ENCODE measurements around the gene WDR86. TPM values are rescaled to one million over a fixed set of nuclear protein-coding genes. Genes with fewer than 3 reads are reported as not detected.

The WDR86 gene
- total RNA-seq, 6 donors from 2014 or later = 1.1 to 17.4 (median 3.9) TPM

DNA sequence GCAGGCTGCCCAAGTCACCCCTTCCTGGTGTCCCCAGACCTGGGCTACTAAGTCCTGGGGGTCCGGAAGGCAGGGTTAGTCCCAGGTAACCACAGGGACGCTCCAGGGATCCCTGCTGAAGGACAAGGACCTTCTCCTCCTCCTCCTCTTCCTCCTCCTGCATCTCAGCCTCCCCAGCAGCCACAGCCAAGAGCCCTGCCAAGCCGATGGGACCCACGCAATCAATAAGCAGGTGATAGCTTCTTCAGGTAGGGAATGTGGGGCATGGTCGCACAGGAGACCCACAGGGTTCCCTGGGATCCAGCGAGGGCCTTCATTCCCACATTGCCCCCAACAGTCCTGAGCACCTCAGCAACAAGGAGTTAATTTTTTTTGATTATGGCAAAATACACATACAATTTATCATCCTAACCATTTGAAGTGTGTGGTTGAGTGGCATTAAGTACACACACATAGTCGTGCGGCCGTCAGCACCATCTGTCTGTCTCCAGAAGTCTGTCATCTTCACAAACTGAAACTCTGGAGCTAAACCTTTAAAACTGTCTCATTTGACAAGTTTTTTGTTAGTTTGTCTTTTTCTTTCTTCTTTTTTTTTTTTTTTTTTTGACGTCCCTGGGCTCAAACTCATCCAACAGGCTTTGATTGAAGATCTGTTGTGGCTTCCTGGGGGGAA lies 18.0 kb upstream of the WDR86 start:
- Histone ChIP-seq H3K27ac (peak overlapping the region; percentile 51 to 64 (median 60)), H3K9me3 (no peaks in the 10 kb centered on the region), H3K4me3 (no peak overlapping the region), H3K4me1 (peaks cover 22 to 45% (median 34%) of the 10 kb centered on the region in 4 donors), H3K27me3 (no peaks in the 10 kb centered on the region), H3K36me3 (no peaks in the 10 kb centered on the region)
- DNase-seq (no peak), ATAC-seq (ENCODE audit: low FRiP score in 2 of 2) (no peak)
- 59 to 61% methylated on average over 9 of the region's 10 CpGs for WGBS, 2 donors
- TF ChIP-seq POLR2AphosphoS5 (IDR thresholded peaks at IDR 0.05) = no peak

DNA sequence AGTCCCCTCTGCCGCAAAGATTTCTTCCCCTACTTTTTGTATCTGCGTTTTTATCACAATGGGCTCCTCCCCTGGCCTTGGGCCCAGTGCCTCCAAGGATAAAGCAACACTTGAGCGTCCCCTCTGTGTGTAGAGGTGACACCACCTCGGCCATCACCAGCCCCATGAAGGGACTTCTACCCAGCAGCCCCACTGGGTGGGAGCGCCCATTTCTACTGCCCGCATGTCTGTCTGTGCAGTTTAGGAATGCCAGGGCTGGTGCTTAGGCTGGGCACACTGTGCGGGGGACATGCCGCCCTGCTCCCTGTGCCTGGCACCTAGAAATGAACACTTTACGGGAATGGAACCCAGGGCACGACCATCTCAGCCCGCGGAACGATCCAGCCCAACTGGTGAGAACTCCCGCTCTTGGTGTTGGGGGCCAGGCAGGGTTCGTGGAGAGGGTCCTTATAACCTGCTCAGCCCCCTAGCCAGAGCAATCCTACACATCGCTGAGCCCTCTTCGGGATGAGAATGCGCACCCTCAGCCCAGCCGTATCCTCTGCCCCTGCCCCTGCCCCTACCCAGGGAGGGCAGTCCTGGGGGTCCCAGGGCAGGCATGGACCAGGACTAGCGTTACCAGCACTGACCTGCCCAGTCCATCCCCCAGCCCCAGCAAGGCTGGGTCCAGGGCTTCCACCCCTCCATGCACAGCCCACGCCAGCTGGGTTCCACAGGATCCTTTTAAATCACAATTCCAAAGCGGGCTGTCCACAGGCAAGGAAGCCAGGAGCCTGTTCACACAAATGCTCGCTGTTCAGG lies 17.3 kb upstream of the WDR86 start:
- H3K4me1 ChIP-seq = peaks cover 22 to 45% (median 34%) of the 10 kb centered on the region in 4 donors
- no peaks in the 10 kb centered on the region for H3K36me3 ChIP-seq
- no peaks in the 10 kb centered on the region for H3K27me3 ChIP-seq
- ATAC-seq (ENCODE audit: low FRiP score in 2 of 2) (no peak), DNase-seq (peak in 1 of 2 donors; percentile 49)
- peak overlapping the region in 3 of 4 donors; percentile 20 to 64 (median 58) for H3K27ac ChIP-seq
- no peak overlapping the region for H3K4me3 ChIP-seq
- 52 to 85% methylated on average over 5 to 22 of the region's 23 CpGs for WGBS, 2 donors
- no peak for TF ChIP-seq CTCF (IDR thresholded peaks at IDR 0.05)
- H3K9me3 ChIP-seq = peaks cover 0 to 3% (median 0%) of the 10 kb centered on the region in 4 donors

- no peak overlapping the region for H3K4me3 ChIP-seq
- ATAC-seq (ENCODE audit: low FRiP score in 2 of 2) (peak in 1 of 2 donors; percentile 75), DNase-seq (peak in 1 of 2 donors; percentile 47)
- 48 to 53% methylated on average over 14 of the region's 14 CpGs for WGBS, 2 donors
- no peaks in the 10 kb centered on the region for H3K36me3 ChIP-seq
- H3K27ac ChIP-seq = peak overlapping the region; percentile 20 to 64 (median 48)
- H3K9me3 ChIP-seq = peaks cover 0 to 3% (median 0%) of the 10 kb centered on the region in 4 donors
- H3K27me3 ChIP-seq = no peaks in the 10 kb centered on the region
- TF ChIP-seq POLR2AphosphoS5 (IDR thresholded peaks at IDR 0.05) (no peak), POLR2A (IDR thresholded peaks at IDR 0.05) (no peak), EP300 (IDR thresholded peaks at IDR 0.05) (no peak), CTCF (IDR thresholded peaks at IDR 0.05) (no peak)
- H3K4me1 ChIP-seq = peaks cover 22 to 45% (median 34%) of the 10 kb centered on the region in 4 donors
Measured at GRCh38 chr7:151426441-151426903, 16.6 kb upstream of the WDR86 start.

DNA sequence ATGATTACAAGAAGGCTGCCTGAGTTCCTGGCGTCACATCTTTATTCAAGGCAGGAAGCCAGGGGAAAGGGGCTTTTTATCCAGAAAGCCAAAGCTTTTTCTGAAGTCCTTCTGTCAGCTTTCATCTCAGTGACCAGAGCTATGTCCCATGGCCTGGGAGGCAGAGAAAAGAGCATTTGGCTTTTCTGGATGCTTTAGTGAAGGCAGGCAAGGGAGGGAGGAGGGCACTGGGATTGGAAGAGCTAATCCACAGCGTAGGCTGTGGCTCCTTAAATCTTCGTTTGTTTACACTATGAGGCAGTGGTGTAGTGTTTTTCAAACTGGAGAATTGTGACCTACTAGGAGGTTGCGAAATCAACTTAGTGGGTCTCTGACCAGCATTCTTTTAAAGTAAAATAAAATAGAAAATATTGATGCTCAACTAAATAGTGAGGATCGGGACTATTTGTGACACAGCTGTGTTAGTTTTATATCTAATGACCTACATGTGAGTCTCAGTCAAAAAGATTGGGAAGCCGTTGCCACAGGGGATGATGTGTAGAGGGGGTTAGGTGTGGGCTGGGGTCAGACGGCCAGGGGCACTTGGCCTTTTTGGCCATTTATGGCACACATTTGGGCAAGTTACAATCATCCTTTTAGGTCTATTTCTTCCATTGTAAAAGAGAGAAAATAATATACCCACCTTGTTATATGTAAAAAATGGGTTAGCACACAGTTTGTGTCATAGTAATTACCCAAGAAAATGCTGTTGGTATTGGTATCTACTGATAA lies 16.0 kb upstream of the WDR86 start:
- Histone ChIP-seq H3K27ac (peak overlapping the region; percentile 20 to 58 (median 41)), H3K27me3 (no peaks in the 10 kb centered on the region), H3K4me3 (no peak overlapping the region), H3K36me3 (no peaks in the 10 kb centered on the region), H3K4me1 (peaks cover 22 to 45% (median 34%) of the 10 kb centered on the region in 4 donors), H3K9me3 (peaks cover 0 to 3% (median 0%) of the 10 kb centered on the region in 4 donors)
- ATAC-seq (ENCODE audit: low FRiP score in 2 of 2) (peak in 1 of 2 donors; percentile 71), DNase-seq (no peak)
- no peak for TF ChIP-seq POLR2AphosphoS5 (IDR thresholded peaks at IDR 0.05)
- TF ChIP-seq CTCF (IDR thresholded peaks at IDR 0.05) = no peak
- TF ChIP-seq POLR2A (IDR thresholded peaks at IDR 0.05) = no peak
- no peak for TF ChIP-seq EP300 (IDR thresholded peaks at IDR 0.05)
- WGBS, 2 donors = 44 to 56% methylated on average over 7 of the region's 7 CpGs

DNA sequence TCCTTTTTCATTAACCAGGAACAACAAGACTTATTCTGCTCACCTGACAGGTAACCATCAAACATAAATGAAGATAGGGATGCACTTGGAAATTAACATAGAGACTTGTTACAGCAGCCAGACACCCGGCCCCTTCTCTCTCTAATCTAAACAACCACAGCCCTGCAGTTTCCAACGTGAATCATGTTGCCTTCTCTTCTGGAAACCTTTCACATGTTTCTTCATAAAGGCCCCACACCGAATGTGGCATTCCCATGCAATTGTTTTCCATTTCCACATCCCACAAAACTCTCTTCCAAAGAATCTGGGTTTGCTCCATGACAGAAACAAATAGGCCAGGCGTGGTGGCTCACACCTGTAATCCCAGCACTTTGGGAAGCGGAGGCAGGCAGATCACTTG lies 15.0 kb upstream of the WDR86 start:
- peaks cover 21 to 39% (median 32%) of the 10 kb centered on the region in 4 donors for H3K4me1 ChIP-seq
- TF ChIP-seq POLR2A (IDR thresholded peaks at IDR 0.05) (no peak), EP300 (IDR thresholded peaks at IDR 0.05) (no peak), CTCF (IDR thresholded peaks at IDR 0.05) (no peak), POLR2AphosphoS5 (IDR thresholded peaks at IDR 0.05) (no peak)
- H3K27ac ChIP-seq = no peak overlapping the region
- 76 to 90% methylated on average over 5 of the region's 5 CpGs for WGBS, 2 donors
- no peaks in the 10 kb centered on the region for H3K27me3 ChIP-seq
- ATAC-seq (ENCODE audit: low FRiP score in 2 of 2) (no peak), DNase-seq (no peak)
- peaks cover 0 to 3% (median 0%) of the 10 kb centered on the region in 4 donors for H3K9me3 ChIP-seq
- no peak overlapping the region for H3K4me3 ChIP-seq
- no peaks in the 10 kb centered on the region for H3K36me3 ChIP-seq

Measured in upper lobe of left lung (tissue), 6 donors.